ENCODE data around the gene ATL1.

ATL1 gene

GRCh38 chr14:50559990-50560930, at the start of gene ATL1:
TSS of gene ATL1 (plus strand) at chr14:50560145. CDS start at chr14:50560266, 121 bp downstream.
- peak; percentile 66 for DNase-seq

- DNase-seq, result no peak
Observed at GRCh38 chr14:50510157-50510556, 49.8 kb upstream of the ATL1 start.

GRCh38 chr14:50512463-50512862, 47.5 kb upstream of the ATL1 start:
- no peak for DNase-seq

GRCh38 chr14:50516091-50516490, 43.9 kb upstream of the ATL1 start:
- DNase-seq, result no peak

GRCh38 chr14:50520947-50521815, 38.8 kb upstream of the ATL1 start:
- DNase-seq, result no peak

GRCh38 chr14:50521912-50522341, 38.0 kb upstream of the ATL1 start:
- DNase-seq, result no peak

- DNase-seq, result no peak
Observed at GRCh38 chr14:50523271-50524041, 36.5 kb upstream of the ATL1 start.

- DNase-seq, result no peak
Observed at GRCh38 chr14:50524060-50524459, 35.9 kb upstream of the ATL1 start.

- DNase-seq, result no peak
Observed at GRCh38 chr14:50524731-50525515, 35.0 kb upstream of the ATL1 start.

- no peak for DNase-seq
Observed at GRCh38 chr14:50528000-50528399, 31.9 kb upstream of the ATL1 start.

GRCh38 chr14:50529288-50530179, 30.4 kb upstream of the ATL1 start:
- no peak for DNase-seq

- no peak for DNase-seq
Observed at GRCh38 chr14:50530358-50530757, 29.6 kb upstream of the ATL1 start.

GRCh38 chr14:50530794-50531365, 29.1 kb upstream of the ATL1 start:
- DNase-seq, result no peak

- DNase-seq, result peak; percentile 46
Observed at GRCh38 chr14:50531595-50532501, 28.1 kb upstream of the ATL1 start.

GRCh38 chr14:50532502-50533240, 27.3 kb upstream of the ATL1 start, which contains the start of gene MAP4K5:
TSS of gene MAP4K5 (minus strand) at chr14:50532569. CDS start at chr14:50532049, 520 bp downstream.
- DNase-seq, result peak; percentile 90

- no peak for DNase-seq
Observed at GRCh38 chr14:50533241-50533705, 26.7 kb upstream of the ATL1 start.

- DNase-seq, result no peak
Observed at GRCh38 chr14:50533806-50534205, 26.1 kb upstream of the ATL1 start.

GRCh38 chr14:50534416-50534815, 25.5 kb upstream of the ATL1 start:
- DNase-seq, result no peak

Measured in NCI-H510A (cell line).